ENCODE results near the gene SPRY4. TPM values are rescaled to one million over a fixed set of nuclear protein-coding genes. Genes with fewer than 3 reads are reported as not detected.
A peak's percentile ranks its signal among the peaks of the same experiment; 100 is the strongest.

SPRY4 gene
- total and polyA plus RNA-seq, 2 of the 4 experiments (the other 2 are of a cell fraction) = 8.4 to 21.0 TPM

DNA sequence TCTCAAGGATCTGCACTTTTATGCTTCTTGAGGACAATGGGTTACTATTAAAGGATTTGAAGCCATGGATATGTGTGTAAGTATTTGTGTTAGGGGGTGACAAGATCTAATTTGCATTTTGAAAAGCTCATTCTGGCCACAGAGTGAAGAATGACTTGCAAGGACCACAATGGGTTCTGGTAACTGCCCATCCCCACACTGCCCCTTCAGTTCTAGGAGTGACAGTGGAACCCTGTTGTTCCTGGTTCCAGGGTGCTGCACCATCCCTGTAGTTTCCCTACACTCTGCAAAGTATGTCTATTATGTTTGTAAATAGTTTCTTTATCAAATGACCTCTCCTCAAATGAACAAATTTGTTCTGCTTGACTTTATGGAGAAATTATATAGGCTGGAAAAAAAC is 9.7 kb upstream of the SPRY4 start:
- Histone ChIP-seq H2AK9ac (replicated peaks; ENCODE audit: low read depth, low read length, poor library complexity) (no peak overlapping the region), H3K9ac (ENCODE audit: low read depth, low read length) (no peak overlapping the region), H3K36me3 (ENCODE audit: control insufficient read depth, insufficient read depth, low read length) (peaks cover 5% of the 10 kb centered on the region), H4K5ac (ENCODE audit: low read depth, low read length) (no peak overlapping the region), H2AK5ac (ENCODE audit: low read depth, low read length) (no peak overlapping the region), H2BK120ac (ENCODE audit: low read depth, low read length) (no peak overlapping the region), H4K91ac (ENCODE audit: insufficient read depth, low read depth, low read length) (no peak overlapping the region), H3K9me3 (ENCODE audit: control insufficient read depth, insufficient read depth, low read length) (no peaks in the 10 kb centered on the region), H4K20me1 (ENCODE audit: insufficient read depth, low read length) (no peaks in the 10 kb centered on the region), H3K14ac (replicated peaks; ENCODE audit: low read depth, low read length) (no peak overlapping the region), H3K4ac (ENCODE audit: low read depth, low read length) (no peak overlapping the region), H2BK15ac (ENCODE audit: low read depth, low read length) (no peak overlapping the region), H3K4me1 (ENCODE audit: control insufficient read depth, insufficient read depth, low read length) (no peaks in the 10 kb centered on the region), H3K4me3 (ENCODE audit: insufficient read depth, low read depth, low read length) (no peak overlapping the region), H3K9me1 (ENCODE audit: insufficient read depth, low read length) (peaks cover 3% of the 10 kb centered on the region), H2BK20ac (ENCODE audit: low read depth, low read length) (no peak overlapping the region), H3K4me2 (ENCODE audit: low read depth, low read length) (no peak overlapping the region), H2AFZ (replicated peaks; ENCODE audit: low read length, poor library complexity) (no peak overlapping the region), H3K23ac (ENCODE audit: low read depth, low read length) (peak overlapping the region; percentile 68), H3K18ac (ENCODE audit: low read depth, low read length) (no peak overlapping the region), H3K27ac (ENCODE audit: insufficient read depth, low read length) (no peak overlapping the region), H3K79me1 (ENCODE audit: low read depth in 1 of 2, low read length in 2 of 2) (peaks cover 27 to 47% of the 10 kb centered on the region in 2 experiments), H2BK5ac (ENCODE audit: low read depth, low read length, poor library complexity, severe bottlenecking) (no peak overlapping the region), H3K56ac (ENCODE audit: extremely low read depth, insufficient read depth, low read length) (no peak overlapping the region; the same call in 1 of the 2 replicates), H4K8ac (ENCODE audit: low read depth in 2 of 2, low read length in 2 of 2) (0 out of 4 replicates have a peak overlapping the region, but pooled peaks of 1 of the 2 experiments have one; percentile 10), H3K27me3 (ENCODE audit: control insufficient read depth, insufficient read depth, low read length) (no peaks in the 10 kb centered on the region)
- ChIA-PET CTCF (no interaction called here), POLR2A (ENCODE audit: unreplicated experiment) (no interaction called here)
- in situ Hi-C loops (cut with MboI; ENCODE audit: low sequenced_read_pairs) (no loop called here), dilution Hi-C loops (cut with HindIII; ENCODE audit: low sequenced_read_pairs, unreplicated experiment) (no loop called here), intact Hi-C loops (cut with micrococcal nuclease) (no loop called here)
- TF ChIP-seq RFX5 (IDR thresholded peaks at IDR 0.05; ENCODE audit: low read depth, low read length) (no peak), MAZ (IDR thresholded peaks at IDR 0.05; ENCODE audit: borderline replicate concordance, low read depth, low read length) (no peak), CEBPB (IDR thresholded peaks at IDR 0.05; ENCODE audit: low read depth, low read length) (no peak), MXI1 (IDR thresholded peaks at IDR 0.05; ENCODE audit: borderline replicate concordance, low read depth, low read length) (no peak), SMC3 (IDR thresholded peaks at IDR 0.05; ENCODE audit: low read depth, low read length) (no peak), FOS (IDR thresholded peaks at IDR 0.05; ENCODE audit: low read depth, low read length) (no peak), NFE2L2 (IDR thresholded peaks at IDR 0.05; ENCODE audit: low read depth, low read length) (no peak), RCOR1 (IDR thresholded peaks at IDR 0.05; ENCODE audit: insufficient replicate concordance, low read length) (no peak), RAD21 (IDR thresholded peaks at IDR 0.05; ENCODE audit: low read length) (no peak)
- TF ChIP-seq, protein P1, sequence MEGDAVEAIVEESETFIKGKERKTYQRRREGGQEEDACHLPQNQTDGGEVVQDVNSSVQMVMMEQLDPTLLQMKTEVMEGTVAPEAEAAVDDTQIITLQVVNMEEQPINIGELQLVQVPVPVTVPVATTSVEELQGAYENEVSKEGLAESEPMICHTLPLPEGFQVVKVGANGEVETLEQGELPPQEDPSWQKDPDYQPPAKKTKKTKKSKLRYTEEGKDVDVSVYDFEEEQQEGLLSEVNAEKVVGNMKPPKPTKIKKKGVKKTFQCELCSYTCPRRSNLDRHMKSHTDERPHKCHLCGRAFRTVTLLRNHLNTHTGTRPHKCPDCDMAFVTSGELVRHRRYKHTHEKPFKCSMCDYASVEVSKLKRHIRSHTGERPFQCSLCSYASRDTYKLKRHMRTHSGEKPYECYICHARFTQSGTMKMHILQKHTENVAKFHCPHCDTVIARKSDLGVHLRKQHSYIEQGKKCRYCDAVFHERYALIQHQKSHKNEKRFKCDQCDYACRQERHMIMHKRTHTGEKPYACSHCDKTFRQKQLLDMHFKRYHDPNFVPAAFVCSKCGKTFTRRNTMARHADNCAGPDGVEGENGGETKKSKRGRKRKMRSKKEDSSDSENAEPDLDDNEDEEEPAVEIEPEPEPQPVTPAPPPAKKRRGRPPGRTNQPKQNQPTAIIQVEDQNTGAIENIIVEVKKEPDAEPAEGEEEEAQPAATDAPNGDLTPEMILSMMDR (conservative IDR thresholded peaks at IDR 0.05; ENCODE audit: low read depth, low read length) = no peak
- ATAC-seq (ENCODE audit: low read depth) = no peak
- no peak for DNase-seq
- BruUV-seq (replicated peaks) = no TSS peak

Data from IMR-90 (cell line).